GM12891 (cell line): ENCODE results near the gene LRRC3B.

Source experiments
- POLR2A ChIP-seq: IDR thresholded peaks from 2 replicates; pipeline ENCODE4 v1.6.1; 2011; ENCODE audit warnings: low read depth, low read length, control low read depth
- POLR2AphosphoS5 ChIP-seq: IDR thresholded peaks from 2 replicates; pipeline ENCODE4 v1.6.1; 2011; ENCODE audit warnings: low read depth, low read length, control low read depth
- POU2F2 ChIP-seq: IDR thresholded peaks from 2 replicates; pipeline ENCODE4 v1.6.1; 2011; ENCODE audit warnings: low read depth, mild to moderate bottlenecking, control low read depth, low read length, moderate library complexity
- SPI1 ChIP-seq: IDR thresholded peaks from 2 replicates; pipeline ENCODE4 v1.6.1; 2011; ENCODE audit warnings: low read depth, low read length, control low read depth
- TAF1 ChIP-seq: IDR thresholded peaks from 2 replicates; pipeline ENCODE4 v1.6.1; 2011; ENCODE audit warnings: low read depth, low read length, control low read depth

GRCh38 chr3:26714485-26714884, 91.9 kb downstream of the LRRC3B start:
- no peak for TF ChIP-seq SPI1
- no peak for TF ChIP-seq POLR2AphosphoS5
- no peak for TF ChIP-seq POLR2A
- no peak for TF ChIP-seq POU2F2
- no peak for TF ChIP-seq TAF1
